Esophagus squamous epithelium (tissue), 4 donors: ENCODE results near the gene TCL1B.

ENCODE experiments used
- CTCF ChIP-seq, 6 experiments: fragments of 450-650 bp in 4 of 6; fragments of 200-600 bp in 2 of 6; sonication (generic) in 2 of 6; IDR thresholded peaks; one replicate each; pipeline ENCODE4 v1.5.1; 2016 to 2019; ENCODE audit warnings: antibody characterized with exemption in 6 of 6, mild to moderate bottlenecking in 4 of 6, moderate library complexity in 4 of 6
- POLR2A ChIP-seq, 4 donors: fragments of 450-650 bp; IDR thresholded peaks; one replicate each; pipeline ENCODE4 v1.6.1; 2017; ENCODE audit warnings: antibody characterized with exemption in 4 of 4, mild to moderate bottlenecking in 4 of 4, moderate library complexity in 3 of 4

GRCh38 chr14:95698287-95698686 is 12.1 kb downstream of the TCL1B start:
- TF ChIP-seq POLR2A (IDR thresholded peaks at IDR 0.05) (no peak), CTCF (IDR thresholded peaks at IDR 0.05) (no peak)
